Trophoblast cell (in vitro differentiated cells and primary cell): ENCODE measurements around the gene GABRA1.

Experiments
- DNase-seq, 2 donors: peaks; one replicate each; pipeline ENCODE4 v3.0.0-alpha.2; 2016
- H2AFZ ChIP-seq: 2 replicates; pipeline ENCODE4 v1.6.1; 2013; ENCODE audit warnings: low read length, moderate library complexity, mild to moderate bottlenecking; ENCODE audit not compliant: insufficient read depth, poor library complexity
- H2AK5ac ChIP-seq: 2 replicates; pipeline ENCODE4 v1.6.1; 2013; ENCODE audit warnings: mild to moderate bottlenecking, low read length
- H2BK120ac ChIP-seq: 2 replicates; pipeline ENCODE4 v1.6.1; 2013; ENCODE audit warnings: low read length, mild to moderate bottlenecking, moderate library complexity; ENCODE audit not compliant: insufficient read depth, poor library complexity
- H2BK12ac ChIP-seq: 2 replicates; pipeline ENCODE4 v1.6.1; 2013; ENCODE audit warnings: mild to moderate bottlenecking, low read length, moderate library complexity
- H2BK5ac ChIP-seq: 2 replicates; pipeline ENCODE4 v1.6.1; 2013; ENCODE audit warnings: low read length, low read depth, moderate library complexity, mild to moderate bottlenecking; ENCODE audit not compliant: poor library complexity
- H3K14ac ChIP-seq: 2 replicates; pipeline ENCODE4 v1.6.1; 2013; ENCODE audit warnings: mild to moderate bottlenecking, low read length
- H3K18ac ChIP-seq: 2 replicates; pipeline ENCODE4 v1.6.1; 2013; ENCODE audit warnings: mild to moderate bottlenecking, low read length
- H3K23ac ChIP-seq: 2 replicates; pipeline ENCODE4 v1.6.1; 2013; ENCODE audit warnings: low read length
- H3K27ac ChIP-seq: 2 replicates; pipeline ENCODE4 v1.5.1; 2013; ENCODE audit warnings: low read depth, mild to moderate bottlenecking, inconsistent platforms, low read length, moderate library complexity
- H3K27me3 ChIP-seq: 2 replicates; pipeline ENCODE4 v1.6.1; 2013; ENCODE audit warnings: inconsistent platforms, mild to moderate bottlenecking, low read length, moderate library complexity; ENCODE audit not compliant: insufficient read depth
- H3K36me3 ChIP-seq, 2 experiments: 1 replicate in 1 of 2; 2 replicates in 1 of 2; pipeline ENCODE4 v1.6.1; 2013; ENCODE audit warnings: low read length in 2 of 2, mild to moderate bottlenecking in 2 of 2, moderate library complexity in 1 of 2; ENCODE audit not compliant: insufficient read depth in 2 of 2, control insufficient read depth in 1 of 2
- H3K4ac ChIP-seq: 2 replicates; pipeline ENCODE4 v1.6.1; 2013; ENCODE audit warnings: low read depth, mild to moderate bottlenecking, low read length, moderate library complexity
- H3K4me1 ChIP-seq, 2 experiments: 1 replicate in 1 of 2; 2 replicates in 1 of 2; pipeline ENCODE4 v1.6.1; 2013; ENCODE audit warnings: low read length in 2 of 2, mild to moderate bottlenecking in 2 of 2, moderate library complexity in 1 of 2; ENCODE audit not compliant: insufficient read depth in 2 of 2, control insufficient read depth in 1 of 2
- H3K4me2 ChIP-seq: 2 replicates; pipeline ENCODE4 v1.6.1; 2013; ENCODE audit warnings: inconsistent platforms, mild to moderate bottlenecking, low read length, moderate library complexity
- H3K4me3 ChIP-seq: 2 replicates; pipeline ENCODE4 v1.5.1; 2013; ENCODE audit warnings: mild to moderate bottlenecking, low read depth, low read length, inconsistent platforms
- H3K79me1 ChIP-seq: one replicate; pipeline ENCODE4 v1.6.1; 2013; ENCODE audit warnings: low read length
- H3K79me2 ChIP-seq: 2 replicates; pipeline ENCODE4 v1.6.1; 2013; ENCODE audit warnings: low read length, mild to moderate bottlenecking; ENCODE audit not compliant: control insufficient read depth, insufficient read depth, poor library complexity
- H3K9ac ChIP-seq: 2 replicates; pipeline ENCODE4 v1.6.1; 2013; ENCODE audit warnings: mild to moderate bottlenecking, low read length
- H3K9me3 ChIP-seq: 2 replicates; pipeline ENCODE4 v1.6.1; 2013; ENCODE audit warnings: low read depth, mild to moderate bottlenecking, control low read depth, inconsistent platforms, low read length; ENCODE audit not compliant: insufficient read depth
- H4K12ac ChIP-seq: 2 replicates; pipeline ENCODE4 v1.6.1; 2013; ENCODE audit warnings: low read depth, mild to moderate bottlenecking, low read length, moderate library complexity
- H4K8ac ChIP-seq: 2 replicates; pipeline ENCODE4 v1.6.1; 2013; ENCODE audit warnings: low read depth, mild to moderate bottlenecking, low read length, moderate library complexity
- H4K91ac ChIP-seq: one replicate; pipeline ENCODE4 v1.6.1; 2013; ENCODE audit warnings: low read depth, mild to moderate bottlenecking, low read length, moderate library complexity
- WGBS: extraction: QIAGEN DNeasy Blood & Tissue Kit; methylation state at CpG from one replicate; pipeline ENCODE4 v1.1.7; 2013; ENCODE audit warnings: missing lambda C conversion rate; ENCODE audit not compliant: insufficient read length, insufficient coverage; ENCODE audit errors: extremely low coverage; 5-methylcytosine and 5-hydroxymethylcytosine counted together

The GABRA1 gene

GRCh38 chr5:161924270-161924669, 76.3 kb downstream of the GABRA1 start:
- Histone ChIP-seq H3K4me3 (no peak overlapping the region), H3K4me2 (no peak overlapping the region), H3K18ac (no peak overlapping the region), H4K12ac (no peak overlapping the region), H3K9me3 (no peaks in the 10 kb centered on the region), H2BK5ac (no peak overlapping the region), H3K27ac (no peak overlapping the region), H4K91ac (no peak overlapping the region), H2BK12ac (no peak overlapping the region), H3K36me3 (no peaks in the 10 kb centered on the region), H4K8ac (no peak overlapping the region), H2BK120ac (no peak overlapping the region), H3K27me3 (no peaks in the 10 kb centered on the region), H2AK5ac (no peak overlapping the region), H2AFZ (no peak overlapping the region), H3K4me1 (no peaks in the 10 kb centered on the region), H3K79me2 (no peaks in the 10 kb centered on the region), H3K9ac (no peak overlapping the region), H3K4ac (no peak overlapping the region), H3K23ac (no peak overlapping the region), H3K14ac (no peak overlapping the region), H3K79me1 (no peaks in the 10 kb centered on the region)
- no CpG with 5 or more reads among the region's 3 CpGs for WGBS
- no peak for DNase-seq

GRCh38 chr5:161925960-161926359, 78.0 kb downstream of the GABRA1 start:
- H3K18ac ChIP-seq: no peak overlapping the region
- no peak overlapping the region for H3K23ac ChIP-seq
- H3K9me3 ChIP-seq: no peaks in the 10 kb centered on the region
- no peak overlapping the region for H3K4me3 ChIP-seq
- no peak overlapping the region for H4K91ac ChIP-seq
- WGBS: no CpG with 5 or more reads among the region's 4 CpGs
- no peak overlapping the region for H2BK120ac ChIP-seq
- no peaks in the 10 kb centered on the region for H3K79me2 ChIP-seq
- no peak overlapping the region for H3K4ac ChIP-seq
- no peak overlapping the region for H2AFZ ChIP-seq
- H3K79me1 ChIP-seq: no peaks in the 10 kb centered on the region
- no peak overlapping the region for H3K9ac ChIP-seq
- no peaks in the 10 kb centered on the region for H3K36me3 ChIP-seq
- no peak overlapping the region for H3K14ac ChIP-seq
- H4K8ac ChIP-seq: no peak overlapping the region
- H3K4me2 ChIP-seq: no peak overlapping the region
- no peak overlapping the region for H2BK12ac ChIP-seq
- no peak for DNase-seq
- H2AK5ac ChIP-seq: no peak overlapping the region
- no peak overlapping the region for H3K27ac ChIP-seq
- no peaks in the 10 kb centered on the region for H3K27me3 ChIP-seq
- H2BK5ac ChIP-seq: no peak overlapping the region
- H4K12ac ChIP-seq: no peak overlapping the region
- no peaks in the 10 kb centered on the region for H3K4me1 ChIP-seq

- Histone ChIP-seq H3K9ac (no peak overlapping the region), H2AFZ (no peak overlapping the region), H4K8ac (no peak overlapping the region), H3K4me1 (no peaks in the 10 kb centered on the region), H3K4me2 (no peak overlapping the region), H3K14ac (no peak overlapping the region), H3K27ac (no peak overlapping the region), H3K79me2 (no peaks in the 10 kb centered on the region), H2BK12ac (no peak overlapping the region), H4K91ac (no peak overlapping the region), H3K27me3 (no peaks in the 10 kb centered on the region), H3K36me3 (no peaks in the 10 kb centered on the region), H3K9me3 (no peaks in the 10 kb centered on the region), H3K79me1 (no peaks in the 10 kb centered on the region), H3K23ac (no peak overlapping the region), H2BK5ac (no peak overlapping the region), H3K4me3 (no peak overlapping the region), H2BK120ac (no peak overlapping the region), H4K12ac (no peak overlapping the region), H3K4ac (no peak overlapping the region), H3K18ac (no peak overlapping the region), H2AK5ac (no peak overlapping the region)
- no peak for DNase-seq
- WGBS: no CpG with 5 or more reads among the region's 3 CpGs
Observed at GRCh38 chr5:161934486-161934885, 86.6 kb downstream of the GABRA1 start.

GRCh38 chr5:161944974-161945373, 97.1 kb downstream of the GABRA1 start:
- Histone ChIP-seq H3K4me3 (no peak overlapping the region), H3K9me3 (no peaks in the 10 kb centered on the region), H3K4ac (no peak overlapping the region), H4K91ac (no peak overlapping the region), H3K79me1 (no peaks in the 10 kb centered on the region), H3K79me2 (no peaks in the 10 kb centered on the region), H3K27ac (no peak overlapping the region), H4K8ac (no peak overlapping the region), H4K12ac (no peak overlapping the region), H3K36me3 (no peaks in the 10 kb centered on the region), H2BK5ac (no peak overlapping the region), H2BK12ac (no peak overlapping the region), H3K23ac (no peak overlapping the region), H2AFZ (no peak overlapping the region), H2BK120ac (no peak overlapping the region), H3K18ac (no peak overlapping the region), H3K14ac (no peak overlapping the region), H3K4me2 (no peak overlapping the region), H2AK5ac (no peak overlapping the region), H3K4me1 (no peaks in the 10 kb centered on the region), H3K9ac (no peak overlapping the region), H3K27me3 (no peaks in the 10 kb centered on the region)
- no CpG with 5 or more reads among the region's 1 CpG for WGBS
- no peak for DNase-seq
